Measurements from ENCODE around the gene FGF8.

The FGF8 gene

DNA sequence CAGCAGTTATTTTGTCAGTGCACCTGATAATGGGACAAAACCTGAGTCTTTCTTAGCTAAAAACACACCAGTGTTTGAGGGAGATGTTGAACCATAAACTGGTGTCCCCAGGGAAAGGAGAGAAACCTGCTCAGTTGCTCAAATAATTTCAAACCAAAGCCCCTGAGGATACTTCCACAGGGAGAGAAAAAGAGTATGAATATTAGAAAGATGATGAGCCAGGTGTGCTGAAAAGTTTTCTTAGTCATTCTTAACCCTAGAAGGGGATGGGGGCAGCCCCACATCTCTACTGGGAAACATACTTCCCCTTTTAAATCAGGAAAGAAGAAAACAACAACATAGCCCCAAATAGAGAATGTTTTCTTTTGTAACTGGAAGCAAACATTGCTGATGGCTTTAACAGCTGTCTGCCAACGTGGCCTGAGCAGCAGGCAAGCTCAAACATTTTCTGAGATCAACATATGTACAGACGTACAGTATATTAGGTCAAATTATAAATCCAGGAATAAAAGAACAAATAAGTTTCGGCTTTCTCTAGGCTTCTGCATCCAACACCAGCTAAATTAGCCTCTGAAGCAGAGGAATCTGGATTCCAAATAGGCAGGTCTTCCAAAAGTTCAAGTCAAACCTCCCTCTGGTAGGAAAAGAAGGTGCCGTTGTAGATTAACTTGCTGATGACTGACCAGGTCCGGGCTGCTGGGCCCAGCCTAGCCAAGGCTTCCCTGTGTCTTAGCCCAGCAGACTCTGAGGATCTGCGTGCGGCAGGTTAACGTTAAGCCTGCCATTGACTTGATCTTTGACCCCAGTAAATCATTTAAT, 50.4 kb downstream of the FGF8 start:
- DNase-seq, result no peak

DNA sequence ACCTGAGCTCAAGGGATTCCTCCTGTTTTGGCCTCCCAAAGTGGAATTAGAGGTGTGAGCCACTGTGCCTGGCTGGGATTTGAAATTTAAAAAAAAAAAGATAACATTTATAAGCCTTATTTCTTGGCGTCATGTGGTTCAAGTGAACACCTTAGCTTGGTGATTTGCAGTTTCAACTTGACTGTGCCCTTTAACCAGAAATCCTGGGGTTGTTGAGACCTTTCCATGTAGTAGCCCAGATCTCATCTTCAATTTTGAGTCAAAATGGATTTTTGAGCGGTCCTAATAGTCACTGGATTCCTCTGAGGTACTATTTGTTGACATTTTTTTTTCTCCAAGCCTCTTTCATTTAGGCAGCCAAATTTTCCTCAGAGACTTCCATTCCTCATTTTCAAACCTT, 51.5 kb downstream of the FGF8 start:
- no peak for DNase-seq

DNA sequence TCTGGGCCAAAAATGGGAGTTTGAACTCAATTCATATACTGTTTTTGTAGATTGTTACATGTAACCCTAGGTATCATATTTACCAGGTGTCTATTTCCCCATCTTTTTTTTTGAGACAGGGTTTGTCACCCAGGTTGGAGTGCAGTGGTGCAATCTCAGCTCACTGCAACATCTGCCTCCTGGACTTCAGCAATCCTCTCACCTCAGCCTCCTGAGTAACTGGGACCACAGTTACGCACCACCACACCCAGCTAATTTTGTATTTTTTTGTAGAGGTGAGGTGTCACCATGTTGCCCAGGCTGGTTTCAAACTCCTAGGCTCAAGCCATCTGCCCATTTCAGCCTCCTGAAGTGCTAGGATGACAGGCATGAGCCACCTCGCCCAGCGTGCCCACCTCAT, 52.7 kb downstream of the FGF8 start:
- no peak for DNase-seq

DNA sequence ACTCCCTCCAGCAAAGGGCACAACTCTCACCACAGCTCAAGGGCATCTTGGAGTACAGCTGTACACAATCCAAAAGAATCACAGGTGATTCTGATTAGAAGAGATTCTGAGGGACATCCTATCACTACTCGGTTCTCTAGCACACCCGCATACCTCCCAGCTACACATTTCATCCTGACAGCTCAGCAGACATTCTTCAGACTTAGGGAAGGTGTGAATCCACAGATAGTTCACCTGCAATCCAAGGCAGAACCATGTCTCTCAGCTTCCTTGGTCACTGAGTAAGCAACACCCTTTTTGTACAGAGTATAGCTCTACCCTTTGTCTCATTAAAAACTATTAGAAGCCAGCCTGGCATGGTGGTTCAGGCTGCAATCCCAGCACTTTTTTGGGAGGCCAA, 54.1 kb downstream of the FGF8 start:
- no peak for DNase-seq

DNA sequence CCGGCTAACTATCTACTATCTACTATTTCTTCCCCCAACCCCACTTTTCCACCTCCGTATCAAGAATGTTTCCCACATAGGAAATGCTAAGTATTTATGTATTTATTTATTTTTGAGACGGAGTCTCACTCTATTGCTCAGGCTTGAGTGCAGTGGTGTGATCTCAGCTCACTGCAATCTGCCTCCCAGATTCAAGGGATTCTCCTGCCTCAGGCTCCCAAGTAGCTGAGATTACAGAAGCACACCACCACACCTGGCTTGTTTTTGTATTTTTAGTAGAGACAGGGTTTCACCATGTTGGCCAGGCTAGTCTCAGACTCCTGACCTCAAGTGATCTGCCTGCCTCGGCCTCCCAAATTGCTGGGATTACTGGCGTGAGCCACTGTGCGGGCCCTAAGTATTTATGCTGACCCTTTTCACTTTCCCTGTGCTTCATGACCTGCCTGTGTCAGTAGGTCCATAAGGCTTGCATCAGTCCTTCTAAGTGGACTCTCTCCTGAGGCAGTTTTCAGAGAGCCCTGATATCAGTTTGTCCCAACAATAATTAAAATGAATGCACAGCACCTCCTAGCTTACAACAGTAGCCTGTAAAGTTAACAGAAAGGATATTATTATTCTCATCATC, 55.2 kb downstream of the FGF8 start:
- no peak for DNase-seq

Measured in amniotic stem cell (primary cell).